Heart right ventricle (tissue), 16 donors: ENCODE data around the gene PAQR9. TPM values are rescaled to one million over a fixed set of nuclear protein-coding genes. Genes with fewer than 3 reads are reported as not detected.

Source experiments
- ATAC-seq, 8 donors: fragments of 200-7000 bp; cut with Tn5 transposase; one replicate each; pipeline ENCODE4 v1.9.1; 2020; ENCODE audit warnings: mild to moderate bottlenecking in 8 of 8, moderate library complexity in 8 of 8, moderate number of reproducible peaks in 1 of 8
- DNase-seq, 2 donors: peaks; one replicate each; pipeline ENCODE4 v3.0.0-alpha.2; 2020
- H3K27ac ChIP-seq, 10 donors: fragments of 200-600 bp; sonication (generic) in 2 of 10; one replicate each; pipeline versions ENCODE4 v1.5.0 to v1.8.0; 2020 to 2022; ENCODE audit warnings: mild to moderate bottlenecking in 3 of 10
- H3K27me3 ChIP-seq, 7 donors: fragments of 200-600 bp; one replicate each; pipeline ENCODE4 v1.8.0; 2021 to 2022; ENCODE audit warnings: mild to moderate bottlenecking in 2 of 7
- H3K36me3 ChIP-seq, 9 donors: fragments of 200-600 bp; sonication (generic) in 1 of 9; one replicate each; pipeline versions ENCODE4 v1.5.0 to v1.8.0; 2020 to 2022; ENCODE audit warnings: mild to moderate bottlenecking in 2 of 9
- H3K4me1 ChIP-seq, 9 donors: fragments of 200-600 bp; sonication (generic) in 1 of 9; one replicate each; pipeline versions ENCODE4 v1.5.0 to v1.8.0; 2020 to 2022; ENCODE audit warnings: mild to moderate bottlenecking in 4 of 9
- H3K4me3 ChIP-seq, 10 donors: fragments of 200-600 bp; sonication (generic) in 2 of 10; one replicate each; pipeline versions ENCODE4 v1.5.0 to v1.8.0; 2020 to 2022; ENCODE audit warnings: mild to moderate bottlenecking in 7 of 10, moderate library complexity in 2 of 10
- H3K9me3 ChIP-seq, 11 donors: fragments of 200-600 bp in 10 of 11; sonication (generic) in 2 of 11; one replicate each; pipeline versions ENCODE4 v1.5.0 to v1.8.0; 2013 to 2022; ENCODE audit warnings: mild to moderate bottlenecking in 2 of 11, control low read depth in 1 of 11, moderate library complexity in 1 of 11
- WGBS, 2 donors: extraction: QIAGEN DNeasy Blood & Tissue Kit; methylation state at CpG; one replicate each; pipeline ENCODE4 v1.1.7; 2013; ENCODE audit warnings: inconsistent platforms in 1 of 2; 5-methylcytosine and 5-hydroxymethylcytosine counted together
- intact Hi-C, 10 donors: fragments of 100-400 bp; cut with DNase I; formaldehyde crosslinking; loops; one replicate each; pipeline versions ENCODE4 v1.11.1 to v1.14.2; 2022
- polyA plus RNA-seq, 2 donors: library from polyadenylated mRNA; stranded (reverse); fragments of 200-250 nt; gene quantifications; one replicate each; pipeline ENCODE4 v1.2.3, GENCODE V29; 2013
- total RNA-seq, 10 donors: library from RNA; stranded (reverse); fragmentation: NEBNext Ultra II Directional in 3 of 10; extraction: Animal tissue kit (Norgen Biotek cat#: 25700) in 3 of 10; gene quantifications; one replicate each; pipeline versions ENCODE4 v1.2.1 to v1.2.4, GENCODE V29; 2021 to 2023
- TF ChIP-seq, protein P1 (sequence below), 9 donors: fragments of 200-600 bp; sonication (generic) in 2 of 9; IDR thresholded peaks; one replicate each; pipeline versions ENCODE4 v1.5.0 to v1.8.0; 2021 to 2022; ENCODE audit warnings: antibody characterized with exemption in 9 of 9, mild to moderate bottlenecking in 5 of 9, moderate library complexity in 1 of 9
- donor health status: Arrhythmogenic right ventricular cardiomyopathy.
- donor health status: ischemic (EF 13 %, LVEDD 7.1; RV severe dilation, severe dysfunction).
- donor health status: healthy with polysubstance abuse.
- donor health status: DM: no; HTN: yes; CAD: no.
- donor health status: DM: no; HTN: no; CAD: no.
- donor health status: ischemic (EF 25% LVEDD 6.9; RV normal size, moderate dysfunction).
- donor health status: ischemic (EF 25% LVEDD 5.7; RV mildly dilated, moderate dysfunction).
- donor health status: healthy.
- donor health status: DM: yes; HTN: yes; CAD: no.
- donor health status: Ischemic cardiomyopathy.
- donor health status: ischemic (EF 35%, LVEDD 5.7; RV mildly dilated, moderate dysfunction).
- donor health status: nonischemic (EF 11% LVEDD 7.7; RV severe dilation, severe dysfunction).
- donor health status: DM: yes; HTN: yes; CAD: no.
- donor health status: PGD.
- donor health status: ischemic (EF 29% LVEDD 5.4; RV normal size, mild dysfunction).
- donor health status: nonischemic (EF 23%, LVEDD 6.1; RV moderate dilation, normal function).

PAQR9 gene
- total and polyA plus RNA-seq, 12 donors: 3.9 to 18.4 (median 14.7) TPM

DNA sequence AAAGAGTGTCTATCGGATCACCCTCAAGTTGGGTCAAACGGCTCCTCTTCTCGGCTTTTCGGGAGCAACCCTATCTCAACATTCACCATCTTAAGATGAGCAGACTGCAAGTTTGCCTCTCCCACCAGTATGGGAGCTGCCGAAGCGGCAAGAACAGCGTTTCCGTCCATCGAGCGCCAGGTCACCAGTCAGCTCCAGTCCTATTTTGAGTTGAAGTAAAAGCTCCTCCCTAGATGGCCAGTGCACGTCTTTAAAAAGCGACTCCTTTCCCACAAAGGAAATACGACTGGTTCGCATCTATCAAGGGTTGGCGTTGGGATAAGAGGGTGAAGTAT, 37.5 kb upstream of the PAQR9 start:
- WGBS, 2 donors: 0% methylated on average over 15 of the region's 15 CpGs
- H3K27ac ChIP-seq: peak overlapping the region; percentile 52 to 94 (median 89)
- DNase-seq: peak in 1 of 2 donors; percentile 55
- H3K4me3 ChIP-seq: peak overlapping the region; percentile 62 to 91 (median 77)
- H3K36me3 ChIP-seq: no peaks in the 10 kb centered on the region
- H3K27me3 ChIP-seq: no peaks in the 10 kb centered on the region
- TF ChIP-seq, protein P1, sequence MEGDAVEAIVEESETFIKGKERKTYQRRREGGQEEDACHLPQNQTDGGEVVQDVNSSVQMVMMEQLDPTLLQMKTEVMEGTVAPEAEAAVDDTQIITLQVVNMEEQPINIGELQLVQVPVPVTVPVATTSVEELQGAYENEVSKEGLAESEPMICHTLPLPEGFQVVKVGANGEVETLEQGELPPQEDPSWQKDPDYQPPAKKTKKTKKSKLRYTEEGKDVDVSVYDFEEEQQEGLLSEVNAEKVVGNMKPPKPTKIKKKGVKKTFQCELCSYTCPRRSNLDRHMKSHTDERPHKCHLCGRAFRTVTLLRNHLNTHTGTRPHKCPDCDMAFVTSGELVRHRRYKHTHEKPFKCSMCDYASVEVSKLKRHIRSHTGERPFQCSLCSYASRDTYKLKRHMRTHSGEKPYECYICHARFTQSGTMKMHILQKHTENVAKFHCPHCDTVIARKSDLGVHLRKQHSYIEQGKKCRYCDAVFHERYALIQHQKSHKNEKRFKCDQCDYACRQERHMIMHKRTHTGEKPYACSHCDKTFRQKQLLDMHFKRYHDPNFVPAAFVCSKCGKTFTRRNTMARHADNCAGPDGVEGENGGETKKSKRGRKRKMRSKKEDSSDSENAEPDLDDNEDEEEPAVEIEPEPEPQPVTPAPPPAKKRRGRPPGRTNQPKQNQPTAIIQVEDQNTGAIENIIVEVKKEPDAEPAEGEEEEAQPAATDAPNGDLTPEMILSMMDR (IDR thresholded peaks at IDR 0.05): no peak
- ATAC-seq: peak in 7 of 8 donors; percentile 83 to 91 (median 86)
- H3K4me1 ChIP-seq: peaks cover 0 to 61% (median 51%) of the 10 kb centered on the region in 9 donors
- no peaks in the 10 kb centered on the region for H3K9me3 ChIP-seq
- intact Hi-C loops: loop anchor here in 2 of 10 donors (2.0 to 5.0 kb wide), 2 partner anchors 422 to 424 kb away; partner anchors contain the start of gene ATR (in 2 of the 2)

DNA sequence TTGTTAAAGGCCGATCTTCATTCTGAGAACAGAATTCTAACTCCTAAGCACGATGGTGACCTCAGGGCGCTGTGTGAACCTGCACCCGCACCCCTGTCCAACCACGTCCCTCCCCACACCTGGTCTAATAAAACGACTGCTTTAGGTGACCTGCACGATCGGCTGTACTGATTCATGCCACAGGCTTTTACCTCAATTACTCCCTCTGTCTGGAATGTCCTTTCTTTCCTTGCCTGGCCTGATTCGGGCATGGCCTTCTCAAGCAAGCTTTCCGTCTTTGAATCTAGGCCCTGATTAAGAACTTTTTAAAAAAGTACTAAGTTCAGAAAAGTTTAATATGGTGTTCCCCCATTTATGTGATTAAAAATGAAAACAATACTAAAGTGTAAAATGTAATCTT, 37.1 kb upstream of the PAQR9 start:
- intact Hi-C loops: loop anchor here in 2 of 10 donors (2.0 to 5.0 kb wide), 2 partner anchors 422 to 423 kb away; partner anchors contain the start of gene ATR (in 2 of the 2)
- H3K4me1 ChIP-seq: peaks cover 0 to 56% (median 46%) of the 10 kb centered on the region in 9 donors
- H3K4me3 ChIP-seq: peak overlapping the region; percentile 62 to 91 (median 77)
- TF ChIP-seq, protein P1 (IDR thresholded peaks at IDR 0.05): no peak
- H3K27me3 ChIP-seq: no peaks in the 10 kb centered on the region
- no peaks in the 10 kb centered on the region for H3K9me3 ChIP-seq
- no peaks in the 10 kb centered on the region for H3K36me3 ChIP-seq
- H3K27ac ChIP-seq: peak overlapping the region; percentile 52 to 94 (median 89)
- no peak for DNase-seq
- ATAC-seq: peak in 4 of 8 donors; percentile 8 to 32 (median 18)
- WGBS, 2 donors: 16 to 31% methylated on average over 10 of the region's 10 CpGs

DNA sequence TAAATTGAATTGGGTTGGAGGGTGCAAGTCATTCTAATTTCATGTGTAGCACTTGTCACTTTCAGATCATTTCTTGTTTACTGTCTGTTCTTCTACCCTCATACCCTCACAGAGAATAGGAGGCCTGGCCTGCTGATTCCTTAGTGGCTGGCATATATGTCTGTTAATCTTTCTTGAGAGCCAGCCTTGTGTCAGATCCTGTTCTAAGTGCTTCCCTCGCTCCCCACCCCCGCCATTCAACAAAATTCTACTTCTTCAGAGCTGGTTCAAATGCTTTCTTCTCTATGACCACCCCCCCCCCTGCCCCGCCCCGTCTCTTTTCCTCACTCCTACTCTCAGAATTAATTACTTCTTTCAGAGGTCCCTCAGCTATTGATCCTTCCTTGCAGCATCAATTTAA, 36.4 kb upstream of the PAQR9 start:
- Histone ChIP-seq H3K9me3 (no peaks in the 10 kb centered on the region), H3K27ac (peak overlapping the region in 9 of 10 donors; percentile 43 to 94 (median 90)), H3K4me3 (peak overlapping the region in 8 of 10 donors; percentile 62 to 91 (median 77)), H3K4me1 (peaks cover 0 to 50% (median 40%) of the 10 kb centered on the region in 9 donors), H3K27me3 (no peaks in the 10 kb centered on the region), H3K36me3 (no peaks in the 10 kb centered on the region)
- DNase-seq (no peak), ATAC-seq (no peak)
- 75 to 83% methylated on average over 4 of the region's 4 CpGs for WGBS, 2 donors
- TF ChIP-seq, protein P1 (IDR thresholded peaks at IDR 0.05): no peak
- intact Hi-C loops: loop anchor here in 6 of 10 donors (2.0 to 10.0 kb wide), 7 partner anchors 173 to 423 kb away; partner anchors contain the start of genes ATR (in 2 of the 6), PLS1 (in 1 of the 6) and TRPC1 (in 1 of the 6)

DNA sequence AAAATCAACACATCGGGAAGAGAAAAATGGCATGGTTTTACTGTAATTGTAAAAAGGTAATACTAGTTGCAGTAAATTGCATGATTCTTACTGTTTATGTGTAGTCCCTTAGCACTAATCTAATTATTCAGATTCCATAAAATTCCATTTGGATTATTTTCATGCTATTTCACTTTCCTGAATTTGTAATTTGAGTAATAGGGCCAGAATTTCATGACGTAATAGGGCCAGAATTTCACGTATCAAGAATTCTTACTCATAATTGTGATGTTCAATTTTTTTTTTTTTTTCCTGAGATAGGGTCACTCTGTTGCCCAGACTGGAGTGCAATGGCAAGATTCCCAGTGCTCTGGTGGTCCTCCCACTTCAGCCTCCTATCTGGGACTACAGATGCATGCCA, 35.0 kb upstream of the PAQR9 start:
- no peaks in the 10 kb centered on the region for H3K9me3 ChIP-seq
- DNase-seq: no peak
- H3K4me3 ChIP-seq: no peak overlapping the region
- H3K36me3 ChIP-seq: no peaks in the 10 kb centered on the region
- peaks cover 0 to 35% (median 27%) of the 10 kb centered on the region in 9 donors for H3K4me1 ChIP-seq
- no peaks in the 10 kb centered on the region for H3K27me3 ChIP-seq
- peak overlapping the region in 1 of 10 donors; percentile 23 for H3K27ac ChIP-seq
- ATAC-seq: no peak
- WGBS, 2 donors: 79 to 89% methylated on average over 3 of the region's 3 CpGs
- intact Hi-C loops: loop anchor here in 4 of 10 donors (5.0 to 10.0 kb wide), 5 partner anchors 171 to 416 kb away; partner anchors contain the start of genes PLS1 (in 1 of the 4) and TRPC1 (in 1 of the 4)
- TF ChIP-seq, protein P1 (IDR thresholded peaks at IDR 0.05): no peak
